ENCODE results near the gene RNU1-3.
"Not testable (repeated sequence)": the region's sequence is repeated elsewhere in the genome, so short reads cannot be mapped to it uniquely, and the experiment has no call there.

- TF ChIP-seq CTCF (conservative IDR thresholded peaks at IDR 0.05; ENCODE audit: low read length); EZH2phosphoT487 (IDR thresholded peaks at IDR 0.05; ENCODE audit: borderline replicate concordance, low read depth, low read length): not testable (repeated sequence)
These were observed 46.8 kb downstream of the RNU1-3 start for GRCh38 chr1:16619803-16620501.

All from OCI-LY7 (cell line).